Endodermal cell (in vitro differentiated cells): ENCODE data around the gene PROSER3. TPM values are rescaled to one million over a fixed set of nuclear protein-coding genes. Genes with fewer than 3 reads are reported as not detected.

Experiments used
- DNase-seq: peaks from one replicate; pipeline ENCODE4 v3.0.0-alpha.2; 2017
- H3K27ac ChIP-seq: 2 replicates; pipeline ENCODE4 v1.5.1; 2013; ENCODE audit warnings: mild to moderate bottlenecking, low read depth, low read length, moderate library complexity
- H3K27me3 ChIP-seq: 2 replicates; pipeline ENCODE4 v1.6.1; 2013; ENCODE audit warnings: mild to moderate bottlenecking, low read length, moderate library complexity; ENCODE audit not compliant: insufficient read depth, control insufficient read depth, poor library complexity, severe bottlenecking
- H3K36me3 ChIP-seq: 2 replicates; pipeline ENCODE4 v1.7.0; 2013; ENCODE audit warnings: mild to moderate bottlenecking, low read length, moderate library complexity; ENCODE audit not compliant: control insufficient read depth, insufficient read depth
- H3K4me1 ChIP-seq: one replicate; pipeline ENCODE4 v1.7.0; 2013; ENCODE audit warnings: low read length; ENCODE audit not compliant: control insufficient read depth, insufficient read depth
- H3K4me3 ChIP-seq: 2 replicates; pipeline ENCODE4 v1.5.1; 2013; ENCODE audit warnings: mild to moderate bottlenecking, low read length, moderate library complexity
- H3K9ac ChIP-seq: 2 replicates; pipeline ENCODE4 v1.6.1; 2013; ENCODE audit warnings: mild to moderate bottlenecking, low read length, moderate library complexity; ENCODE audit not compliant: poor library complexity, severe bottlenecking; ENCODE audit errors: extremely low read depth
- H3K9me3 ChIP-seq: 2 replicates; pipeline ENCODE4 v1.6.1; 2013; ENCODE audit warnings: mild to moderate bottlenecking, low read length, moderate library complexity; ENCODE audit not compliant: control insufficient read depth
- H3K27ac Mint-ChIP-seq: 2 replicates; pipeline ENCODE4 v1.8.0; 2020; ENCODE audit warnings: mixed read lengths
- H3K27me3 Mint-ChIP-seq: 2 replicates; pipeline ENCODE4 v1.8.0; 2021; ENCODE audit warnings: mild to moderate bottlenecking, mixed read lengths; ENCODE audit not compliant: insufficient read depth
- H3K36me3 Mint-ChIP-seq: 2 replicates; pipeline ENCODE4 v1.8.0; 2020; ENCODE audit warnings: low read depth, mixed read lengths
- H3K4me1 Mint-ChIP-seq: 2 replicates; pipeline ENCODE4 v1.8.0; 2020; ENCODE audit warnings: mixed read lengths
- H3K4me3 Mint-ChIP-seq: 2 replicates; pipeline ENCODE4 v1.8.0; 2020; ENCODE audit warnings: mild to moderate bottlenecking, moderate library complexity, mixed read lengths
- H3K9me3 Mint-ChIP-seq: 2 replicates; pipeline ENCODE4 v1.8.0; 2020; ENCODE audit warnings: mild to moderate bottlenecking, mixed read lengths
- WGBS, 2 experiments: methylation state at CpG; one replicate each; pipeline versions ENCODE4 v1.1.5 to v1.1.7; 2013; ENCODE audit warnings: missing lambda C conversion rate in 2 of 2, mixed read lengths in 1 of 2; ENCODE audit not compliant: insufficient coverage in 1 of 2, insufficient read length in 1 of 2; 5-methylcytosine and 5-hydroxymethylcytosine counted together
- total RNA-seq, 2 donors: library from RNA; stranded (reverse); fragmentation: NEBNext Ultra II Directional in 1 of 2; extraction: Animal tissue kit (Norgen Biotek cat#: 25700) in 1 of 2; gene quantifications; 2 replicates in 1 of 2; 3 replicates in 1 of 2; pipeline ENCODE4 v1.2.1, GENCODE V29; 2021
- TF ChIP-seq, protein P1 (sequence below): fragments of 200-600 bp; sonication (generic); conservative IDR thresholded peaks from 2 replicates; pipeline ENCODE4 v1.5.0; 2021; ENCODE audit warnings: antibody characterized with exemption, mild to moderate bottlenecking

The PROSER3 gene
- total RNA-seq, 2 donors from 2014 or later: 37.8 to 45.4 TPM

DNA sequence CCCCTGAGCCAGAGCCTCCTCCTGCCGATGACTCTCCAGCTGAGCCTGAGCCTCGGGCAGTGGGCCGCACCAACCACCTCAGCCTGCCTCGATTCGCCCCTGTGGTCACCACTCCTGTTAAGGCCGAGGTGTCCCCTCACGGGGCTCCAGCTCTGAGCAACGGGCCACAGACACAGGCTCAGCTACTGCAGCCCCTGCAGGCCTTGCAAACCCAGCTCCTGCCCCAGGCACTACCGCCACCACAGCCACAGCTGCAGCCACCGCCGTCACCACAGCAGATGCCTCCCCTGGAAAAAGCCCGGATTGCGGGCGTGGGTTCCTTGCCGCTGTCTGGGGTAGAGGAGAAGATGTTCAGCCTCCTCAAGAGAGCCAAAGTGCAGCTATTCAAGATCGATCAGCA is 36.6 kb upstream of the PROSER3 start:
- Histone ChIP-seq H3K27me3 (no peaks in the 10 kb centered on the region), H3K4me1 (peaks cover 7% of the 10 kb centered on the region), H3K9ac (no peak overlapping the region), H3K9me3 (no peaks in the 10 kb centered on the region), H3K4me3 (no peak overlapping the region), H3K36me3 (peaks cover 43% of the 10 kb centered on the region), H3K27ac (no peak overlapping the region)
- Mint-ChIP-seq H3K4me1 (peaks cover 8% of the 10 kb centered on the region), H3K36me3 (peaks cover 53% of the 10 kb centered on the region), H3K4me3 (no peak overlapping the region), H3K27ac (no peak overlapping the region), H3K27me3 (no peaks in the 10 kb centered on the region), H3K9me3 (no peaks in the 10 kb centered on the region)
- 96 to 100% methylated on average over 12 to 16 of the region's 16 CpGs for WGBS, 2 experiments
- no peak for DNase-seq
- TF ChIP-seq, protein P1, sequence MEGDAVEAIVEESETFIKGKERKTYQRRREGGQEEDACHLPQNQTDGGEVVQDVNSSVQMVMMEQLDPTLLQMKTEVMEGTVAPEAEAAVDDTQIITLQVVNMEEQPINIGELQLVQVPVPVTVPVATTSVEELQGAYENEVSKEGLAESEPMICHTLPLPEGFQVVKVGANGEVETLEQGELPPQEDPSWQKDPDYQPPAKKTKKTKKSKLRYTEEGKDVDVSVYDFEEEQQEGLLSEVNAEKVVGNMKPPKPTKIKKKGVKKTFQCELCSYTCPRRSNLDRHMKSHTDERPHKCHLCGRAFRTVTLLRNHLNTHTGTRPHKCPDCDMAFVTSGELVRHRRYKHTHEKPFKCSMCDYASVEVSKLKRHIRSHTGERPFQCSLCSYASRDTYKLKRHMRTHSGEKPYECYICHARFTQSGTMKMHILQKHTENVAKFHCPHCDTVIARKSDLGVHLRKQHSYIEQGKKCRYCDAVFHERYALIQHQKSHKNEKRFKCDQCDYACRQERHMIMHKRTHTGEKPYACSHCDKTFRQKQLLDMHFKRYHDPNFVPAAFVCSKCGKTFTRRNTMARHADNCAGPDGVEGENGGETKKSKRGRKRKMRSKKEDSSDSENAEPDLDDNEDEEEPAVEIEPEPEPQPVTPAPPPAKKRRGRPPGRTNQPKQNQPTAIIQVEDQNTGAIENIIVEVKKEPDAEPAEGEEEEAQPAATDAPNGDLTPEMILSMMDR: no peak

DNA sequence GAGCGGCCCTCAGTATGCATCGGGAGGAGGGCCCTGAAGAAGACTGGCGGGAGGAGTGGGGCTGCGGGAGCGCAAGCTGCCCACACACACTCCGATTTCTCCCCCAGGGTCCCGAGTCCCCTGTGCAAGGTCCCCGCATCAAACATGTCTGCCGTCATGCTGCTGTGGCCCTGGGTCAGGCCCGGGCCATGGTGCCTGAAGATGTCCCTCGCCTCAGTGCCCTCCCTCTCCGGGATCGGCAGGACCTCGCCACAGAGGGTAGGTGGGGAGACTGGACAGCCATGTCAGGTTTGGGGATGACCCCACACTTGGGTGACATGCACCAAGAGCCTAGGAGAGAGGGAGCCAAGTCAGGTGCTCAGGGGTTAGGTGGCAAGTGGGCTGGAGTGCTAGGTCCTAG is 35.5 kb upstream of the PROSER3 start:
- Histone ChIP-seq H3K27ac (no peak overlapping the region), H3K27me3 (no peaks in the 10 kb centered on the region), H3K4me3 (no peak overlapping the region), H3K36me3 (peaks cover 51% of the 10 kb centered on the region), H3K4me1 (peaks cover 7% of the 10 kb centered on the region), H3K9ac (no peak overlapping the region), H3K9me3 (no peaks in the 10 kb centered on the region)
- no peaks in the 10 kb centered on the region for H3K9me3 Mint-ChIP-seq
- TF ChIP-seq, protein P1: no peak
- 96 to 100% methylated on average over 3 to 14 of the region's 14 CpGs for WGBS, 2 experiments
- H3K36me3 Mint-ChIP-seq: peaks cover 61% of the 10 kb centered on the region
- H3K4me3 Mint-ChIP-seq: no peak overlapping the region
- H3K27me3 Mint-ChIP-seq: no peaks in the 10 kb centered on the region
- DNase-seq: no peak
- no peak overlapping the region for H3K27ac Mint-ChIP-seq
- H3K4me1 Mint-ChIP-seq: peaks cover 5% of the 10 kb centered on the region

DNA sequence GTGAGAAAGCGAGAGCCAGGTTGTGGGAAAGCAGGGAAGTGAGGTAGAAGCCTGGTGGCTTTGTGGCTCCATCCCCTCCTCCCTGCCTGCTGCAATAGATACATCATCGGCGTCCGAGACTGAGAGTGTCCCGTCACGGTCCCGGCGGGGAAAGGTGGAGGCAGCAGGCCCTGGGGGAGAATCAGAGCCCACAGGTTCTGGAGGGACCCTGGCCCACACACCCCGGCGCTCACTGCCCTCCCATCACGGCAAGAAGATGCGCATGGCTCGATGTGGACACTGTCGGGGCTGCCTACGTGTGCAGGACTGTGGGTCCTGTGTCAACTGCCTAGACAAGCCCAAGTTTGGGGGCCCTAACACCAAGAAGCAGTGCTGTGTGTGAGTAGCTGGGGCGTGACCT is 35.1 kb upstream of the PROSER3 start:
- TF ChIP-seq, protein P1: no peak
- Mint-ChIP-seq H3K27me3 (no peaks in the 10 kb centered on the region), H3K27ac (no peak overlapping the region), H3K4me1 (peaks cover 5% of the 10 kb centered on the region), H3K9me3 (no peaks in the 10 kb centered on the region), H3K4me3 (no peak overlapping the region), H3K36me3 (peaks cover 64% of the 10 kb centered on the region)
- H3K9me3 ChIP-seq: no peaks in the 10 kb centered on the region
- no peak for DNase-seq
- peaks cover 56% of the 10 kb centered on the region for H3K36me3 ChIP-seq
- WGBS, 2 experiments: 95% methylated on average over 7 to 16 of the region's 16 CpGs
- no peak overlapping the region for H3K4me3 ChIP-seq
- no peak overlapping the region for H3K9ac ChIP-seq
- H3K4me1 ChIP-seq: peaks cover 7% of the 10 kb centered on the region
- H3K27ac ChIP-seq: no peak overlapping the region
- H3K27me3 ChIP-seq: no peaks in the 10 kb centered on the region
